Neural progenitor cell (in vitro differentiated cells): ENCODE results near the gene LIPC. TPM values are rescaled to one million over a fixed set of nuclear protein-coding genes. Genes with fewer than 3 reads are reported as not detected.

Experiments used
- DNase-seq: peaks from one replicate; pipeline ENCODE4 v3.0.0-alpha.2; 2016; ENCODE audit warnings: low spot score
- H2AFZ ChIP-seq: fragments of 200-600 bp; sonication (generic); replicated peaks from 2 replicates; pipeline ENCODE4 v1.6.1; 2016; ENCODE audit warnings: antibody characterized with exemption
- H3F3A ChIP-seq: fragments of 200-600 bp; sonication (generic); 2 replicates; pipeline ENCODE4 v1.6.1; 2016; ENCODE audit warnings: antibody characterized with exemption, low read depth
- H3K27ac ChIP-seq: fragments of 200-600 bp; sonication (generic); 2 replicates; pipeline ENCODE4 v1.5.1; 2016; ENCODE audit warnings: mild to moderate bottlenecking
- H3K27me3 ChIP-seq: fragments of 200-600 bp; sonication (generic); 2 replicates; pipeline ENCODE4 v1.6.1; 2016; ENCODE audit warnings: mild to moderate bottlenecking, moderate library complexity
- H3K36me3 ChIP-seq: fragments of 200-600 bp; sonication (generic); 2 replicates; pipeline ENCODE4 v1.5.1; 2016
- H3K4me1 ChIP-seq: fragments of 200-600 bp; sonication (generic); 2 replicates; pipeline ENCODE4 v1.6.1; 2016; ENCODE audit warnings: mixed run types
- H3K4me2 ChIP-seq: fragments of 200-600 bp; sonication (generic); 2 replicates; pipeline ENCODE4 v1.6.1; 2016
- H3K4me3 ChIP-seq: fragments of 200-600 bp; sonication (generic); 2 replicates; pipeline ENCODE4 v1.5.1; 2016
- H3K79me2 ChIP-seq: fragments of 200-600 bp; sonication (generic); 2 replicates; pipeline ENCODE4 v1.6.1; 2016; ENCODE audit warnings: low read depth
- H3K9ac ChIP-seq: fragments of 200-600 bp; sonication (generic); 2 replicates; pipeline ENCODE4 v1.6.1; 2016
- H3K9me3 ChIP-seq: fragments of 200-600 bp; sonication (generic); 2 replicates; pipeline ENCODE4 v1.5.1; 2016; ENCODE audit warnings: low read depth
- H4K20me1 ChIP-seq: fragments of 200-600 bp; sonication (generic); 2 replicates; pipeline ENCODE4 v1.6.1; 2016; ENCODE audit warnings: low read depth
- H3K27ac Mint-ChIP-seq: 3 replicates; pipeline ENCODE4 v1.8.0; 2021; ENCODE audit warnings: mixed read lengths
- H3K27me3 Mint-ChIP-seq: 2 replicates; pipeline ENCODE4 v1.8.0; 2022; ENCODE audit warnings: low read depth, mild to moderate bottlenecking, inconsistent platforms, moderate library complexity, mixed read lengths; ENCODE audit not compliant: insufficient read depth
- H3K36me3 Mint-ChIP-seq: 3 replicates; pipeline ENCODE4 v1.8.0; 2021; ENCODE audit warnings: mixed read lengths
- H3K4me1 Mint-ChIP-seq: 3 replicates; pipeline ENCODE4 v1.8.0; 2021; ENCODE audit warnings: mixed read lengths
- H3K4me3 Mint-ChIP-seq: 3 replicates; pipeline ENCODE4 v1.8.0; 2021; ENCODE audit warnings: mild to moderate bottlenecking, moderate library complexity, mixed read lengths
- H3K9me3 Mint-ChIP-seq: 3 replicates; pipeline ENCODE4 v1.8.0; 2020; ENCODE audit warnings: mixed read lengths
- CTCF ChIP-seq: fragments of 200-600 bp; sonication (generic); IDR thresholded peaks from 2 replicates; pipeline ENCODE4 v1.5.1; 2017; ENCODE audit warnings: antibody characterized with exemption, mild to moderate bottlenecking
- EZH2 ChIP-seq: fragments of 200-600 bp; sonication (generic); IDR thresholded peaks from 2 replicates; pipeline ENCODE4 v1.6.1; 2017; ENCODE audit warnings: antibody characterized with exemption, mild to moderate bottlenecking, moderate library complexity
- EZH2phosphoT487 ChIP-seq: fragments of 200-600 bp; sonication (generic); IDR thresholded peaks from 2 replicates; pipeline ENCODE4 v1.6.1; 2017; ENCODE audit warnings: antibody characterized with exemption
- total RNA-seq: library from RNA; depleted of rRNA; stranded (reverse); fragments of >200 nt; gene quantifications from 2 replicates; pipeline ENCODE4 v1.2.3, GENCODE V29; 2015; ENCODE audit warnings: low replicate concordance

Gene LIPC
- total RNA-seq, 1 donor from 2014 or later: not detected

GRCh38 chr15:58416963-58417362 is 14.8 kb upstream of the LIPC start:
- Histone ChIP-seq H3K36me3 (no peaks in the 10 kb centered on the region), H3K9me3 (no peaks in the 10 kb centered on the region), H3K79me2 (no peaks in the 10 kb centered on the region), H3K4me2 (no peak overlapping the region), H3K27ac (no peak overlapping the region), H3K27me3 (no peaks in the 10 kb centered on the region), H3K4me3 (no peak overlapping the region), H3K9ac (no peak overlapping the region), H3F3A (no peaks in the 10 kb centered on the region), H4K20me1 (no peaks in the 10 kb centered on the region), H3K4me1 (no peaks in the 10 kb centered on the region), H2AFZ (no peak overlapping the region)
- no peak overlapping the region for H3K4me3 Mint-ChIP-seq
- no peak overlapping the region for H3K27ac Mint-ChIP-seq
- no peaks in the 10 kb centered on the region for H3K27me3 Mint-ChIP-seq
- no peaks in the 10 kb centered on the region for H3K4me1 Mint-ChIP-seq
- TF ChIP-seq EZH2phosphoT487 (no peak), CTCF (no peak), EZH2 (no peak)
- DNase-seq: no peak
- H3K9me3 Mint-ChIP-seq: no peaks in the 10 kb centered on the region
- no peaks in the 10 kb centered on the region for H3K36me3 Mint-ChIP-seq

- no peak overlapping the region for H3K27ac Mint-ChIP-seq
- no peaks in the 10 kb centered on the region for H3K27me3 ChIP-seq
- no peak overlapping the region for H3K9ac ChIP-seq
- H3K36me3 ChIP-seq: no peaks in the 10 kb centered on the region
- no peak for DNase-seq
- H3K4me3 ChIP-seq: no peak overlapping the region
- no peaks in the 10 kb centered on the region for H3K4me1 Mint-ChIP-seq
- H3K9me3 ChIP-seq: no peaks in the 10 kb centered on the region
- no peak overlapping the region for H3K27ac ChIP-seq
- H3K4me2 ChIP-seq: no peak overlapping the region
- no peak for TF ChIP-seq CTCF
- H3K36me3 Mint-ChIP-seq: no peaks in the 10 kb centered on the region
- no peak overlapping the region for H3K4me3 Mint-ChIP-seq
- H2AFZ ChIP-seq: no peak overlapping the region
- H3K4me1 ChIP-seq: no peaks in the 10 kb centered on the region
- no peaks in the 10 kb centered on the region for H3K27me3 Mint-ChIP-seq
- H4K20me1 ChIP-seq: no peaks in the 10 kb centered on the region
- H3K9me3 Mint-ChIP-seq: no peaks in the 10 kb centered on the region
- no peaks in the 10 kb centered on the region for H3F3A ChIP-seq
- no peaks in the 10 kb centered on the region for H3K79me2 ChIP-seq
Observed at GRCh38 chr15:58418135-58418534, 13.7 kb upstream of the LIPC start.

GRCh38 chr15:58419803-58420524 is 11.8 kb upstream of the LIPC start:
- no peak overlapping the region for H3K4me3 Mint-ChIP-seq
- TF ChIP-seq EZH2: no peak
- no peak for TF ChIP-seq EZH2phosphoT487
- no peak for TF ChIP-seq CTCF
- no peak overlapping the region for H3K9ac ChIP-seq
- no peak for DNase-seq
- H3K27ac ChIP-seq: no peak overlapping the region
- H3K27ac Mint-ChIP-seq: no peak overlapping the region
- no peaks in the 10 kb centered on the region for H3K4me1 ChIP-seq
- no peaks in the 10 kb centered on the region for H3F3A ChIP-seq
- H3K9me3 Mint-ChIP-seq: no peaks in the 10 kb centered on the region
- no peaks in the 10 kb centered on the region for H4K20me1 ChIP-seq
- no peaks in the 10 kb centered on the region for H3K79me2 ChIP-seq
- H3K4me1 Mint-ChIP-seq: no peaks in the 10 kb centered on the region
- no peaks in the 10 kb centered on the region for H3K36me3 ChIP-seq
- no peaks in the 10 kb centered on the region for H3K9me3 ChIP-seq
- no peaks in the 10 kb centered on the region for H3K27me3 Mint-ChIP-seq
- H2AFZ ChIP-seq: peak overlapping the region; percentile 34
- no peak overlapping the region for H3K4me3 ChIP-seq
- no peak overlapping the region for H3K4me2 ChIP-seq
- no peaks in the 10 kb centered on the region for H3K36me3 Mint-ChIP-seq
- H3K27me3 ChIP-seq: no peaks in the 10 kb centered on the region
